HFF-Myc (cell line): ENCODE measurements around the gene COPS8.
A peak's percentile ranks its signal among the peaks of the same experiment; 100 is the strongest.

Source experiments
- DNase-seq: peaks from one replicate; pipeline ENCODE4 v3.0.0-alpha.2; 2011; ENCODE audit warnings: low read depth; ENCODE audit errors: extremely low read depth
- H3K4me3 ChIP-seq: replicated peaks from 2 replicates; pipeline ENCODE4 v1.5.1; 2011; ENCODE audit warnings: low read depth, mild to moderate bottlenecking, control low read depth, low read length
- CTCF ChIP-seq: IDR thresholded peaks from 2 replicates; pipeline ENCODE4 v1.5.1; 2012; ENCODE audit warnings: mild to moderate bottlenecking, low read depth, low read length, control low read depth; ENCODE audit errors: missing control alignments

The COPS8 gene

GRCh38 chr2:237085248-237086221 lies at the start of gene COPS8:
Gene COPS8, plus strand, starts transcription at chr2:237085889. Its CDS starts 76 bp downstream, at chr2:237085965.
- peak; percentile 71 for DNase-seq
- TF ChIP-seq CTCF, result no peak
- peak within 1 kb of the TSS; percentile 84 for H3K4me3 ChIP-seq

GRCh38 chr2:237039301-237040031 lies 46.2 kb upstream of the COPS8 start:
- no peak overlapping the region for H3K4me3 ChIP-seq
- no peak for TF ChIP-seq CTCF
- DNase-seq, result no peak

GRCh38 chr2:237041231-237041630 lies 44.5 kb upstream of the COPS8 start:
- H3K4me3 ChIP-seq, result no peak overlapping the region
- no peak for TF ChIP-seq CTCF
- no peak for DNase-seq

GRCh38 chr2:237042101-237042500 lies 43.6 kb upstream of the COPS8 start:
- no peak for DNase-seq
- no peak for TF ChIP-seq CTCF
- H3K4me3 ChIP-seq, result no peak overlapping the region

- DNase-seq, result no peak
- no peak for TF ChIP-seq CTCF
- no peak overlapping the region for H3K4me3 ChIP-seq
These were observed 41.8 kb upstream of the COPS8 start for GRCh38 chr2:237043866-237044265.

- TF ChIP-seq CTCF, result no peak
- H3K4me3 ChIP-seq, result no peak overlapping the region
- DNase-seq, result no peak
These were observed 41.4 kb upstream of the COPS8 start for GRCh38 chr2:237044281-237044680.
